ENCODE data around the gene RAB9B. TPM values are rescaled to one million over a fixed set of nuclear protein-coding genes. Genes with fewer than 3 reads are reported as not detected.

RAB9B gene
- total and polyA plus RNA-seq, 8 donors = 0.76 to 11.0 (median 2.3) TPM; not detected in 1

GRCh38 chrX:103806862-103807474 lies 25.1 kb downstream of the RAB9B start:
- H3K4me3 ChIP-seq = no peak overlapping the region
- no peaks in the 10 kb centered on the region for H3K4me1 ChIP-seq
- 33 to 50% (median 36%) methylated on average over 4 of the region's 4 CpGs for WGBS, 5 donors
- H3K27me3 ChIP-seq = peaks cover 0 to 10% (median 0%) of the 10 kb centered on the region in 3 donors
- intact Hi-C loops (cut with DNase I; ENCODE audit: low total_unique reads) = no loop called here
- TF ChIP-seq POLR2AphosphoS5 (IDR thresholded peaks at IDR 0.05) (no peak), EP300 (IDR thresholded peaks at IDR 0.05) (no peak), POLR2A (IDR thresholded peaks at IDR 0.05) (no peak), CTCF (IDR thresholded peaks at IDR 0.05) (no peak)
- H3K27ac ChIP-seq = no peak overlapping the region
- no peak for DNase-seq
- H3K9me3 ChIP-seq = no peaks in the 10 kb centered on the region
- no peaks in the 10 kb centered on the region for H3K36me3 ChIP-seq

- no peaks in the 10 kb centered on the region for H3K36me3 ChIP-seq
- H3K4me1 ChIP-seq = no peaks in the 10 kb centered on the region
- no peak for TF ChIP-seq POLR2AphosphoS5 (IDR thresholded peaks at IDR 0.05)
- TF ChIP-seq EP300 (IDR thresholded peaks at IDR 0.05) = no peak
- TF ChIP-seq CTCF (IDR thresholded peaks at IDR 0.05) = no peak
- no peak for TF ChIP-seq POLR2A (IDR thresholded peaks at IDR 0.05)
- H3K9me3 ChIP-seq = no peaks in the 10 kb centered on the region
- intact Hi-C loops (cut with DNase I; ENCODE audit: low total_unique reads) = no loop called here
- H3K27me3 ChIP-seq = peaks cover 0 to 8% (median 0%) of the 10 kb centered on the region in 3 donors
- H3K27ac ChIP-seq = no peak overlapping the region
- DNase-seq = no peak
- H3K4me3 ChIP-seq = no peak overlapping the region
Measured at GRCh38 chrX:103805860-103806259, 26.2 kb downstream of the RAB9B start.

GRCh38 chrX:103800318-103800717 lies 31.7 kb downstream of the RAB9B start:
- H3K27me3 ChIP-seq = peaks cover 0 to 7% (median 0%) of the 10 kb centered on the region in 3 donors
- no peaks in the 10 kb centered on the region for H3K4me1 ChIP-seq
- H3K36me3 ChIP-seq = no peaks in the 10 kb centered on the region
- no peaks in the 10 kb centered on the region for H3K9me3 ChIP-seq
- H3K27ac ChIP-seq = no peak overlapping the region
- DNase-seq = no peak
- TF ChIP-seq POLR2A (IDR thresholded peaks at IDR 0.05) (no peak), EP300 (IDR thresholded peaks at IDR 0.05) (no peak), CTCF (IDR thresholded peaks at IDR 0.05) (no peak), POLR2AphosphoS5 (IDR thresholded peaks at IDR 0.05) (no peak)
- 63 to 90% (median 82%) methylated on average over 2 of the region's 2 CpGs for WGBS, 5 donors
- intact Hi-C loops (cut with DNase I; ENCODE audit: low total_unique reads) = no loop called here
- H3K4me3 ChIP-seq = no peak overlapping the region

GRCh38 chrX:103797691-103798090 lies 34.4 kb downstream of the RAB9B start:
- no peak overlapping the region for H3K27ac ChIP-seq
- no peaks in the 10 kb centered on the region for H3K4me1 ChIP-seq

More at GRCh38 chrX:103797691-103798090, 34.4 kb downstream of the RAB9B start:
- no peak for DNase-seq
- Histone ChIP-seq H3K36me3 (no peaks in the 10 kb centered on the region), H3K9me3 (no peaks in the 10 kb centered on the region), H3K4me3 (no peak overlapping the region), H3K27me3 (peaks cover 0 to 11% (median 0%) of the 10 kb centered on the region in 3 donors)
- 76 to 96% (median 79%) methylated on average over 2 of the region's 2 CpGs for WGBS, 5 donors
- intact Hi-C loops (cut with DNase I; ENCODE audit: low total_unique reads) = no loop called here
- no peak for TF ChIP-seq POLR2A (IDR thresholded peaks at IDR 0.05)
- TF ChIP-seq CTCF (IDR thresholded peaks at IDR 0.05) = no peak
- TF ChIP-seq EP300 (IDR thresholded peaks at IDR 0.05) = no peak
- no peak for TF ChIP-seq POLR2AphosphoS5 (IDR thresholded peaks at IDR 0.05)

All from stomach (tissue), 9 donors.